ENCODE data around the gene SPTBN4. TPM values are rescaled to one million over a fixed set of nuclear protein-coding genes. Genes with fewer than 3 reads are reported as not detected.

The SPTBN4 gene
- total RNA-seq, 2 donors from 2014 or later: 0.29 to 0.74 TPM

GRCh38 chr19:40599331-40599901 lies 132.6 kb downstream of the SPTBN4 start:
- H3K9ac ChIP-seq (ENCODE audit: low read depth in 2 of 2, low read length in 2 of 2): peak overlapping the region; percentile 20 to 40
- DNase-seq: no peak
- no peak for TF ChIP-seq CTCF (IDR thresholded peaks at IDR 0.05)
- H3K4me1 ChIP-seq: peaks cover 27% of the 10 kb centered on the region
- intact Hi-C loops (cut with DNase I): loop anchor here (5.0 kb wide), 2 partner anchors 52 to 72 kb away; no protein-coding TSS in a partner anchor
- H3K36me3 ChIP-seq: no peaks in the 10 kb centered on the region
- no peak overlapping the region for H3K4me3 ChIP-seq
- H3K27ac ChIP-seq: peak overlapping the region; percentile 24
- H3K27me3 ChIP-seq: peaks cover 41% of the 10 kb centered on the region
- H3K9me3 ChIP-seq: no peaks in the 10 kb centered on the region

- no peak for TF ChIP-seq CTCF (IDR thresholded peaks at IDR 0.05)
- no peak overlapping the region for H3K4me3 ChIP-seq
- no peak for DNase-seq
- H3K27me3 ChIP-seq: peaks cover 41% of the 10 kb centered on the region
- no peaks in the 10 kb centered on the region for H3K36me3 ChIP-seq
- H3K9me3 ChIP-seq: no peaks in the 10 kb centered on the region
- H3K27ac ChIP-seq: peak overlapping the region; percentile 24
- intact Hi-C loops (cut with DNase I): loop anchor here (5.0 kb wide), 2 partner anchors 53 to 73 kb away; no protein-coding TSS in a partner anchor
- peaks cover 33% of the 10 kb centered on the region for H3K4me1 ChIP-seq
- peak overlapping the region; percentile 40 to 47 for H3K9ac ChIP-seq (ENCODE audit: low read depth in 2 of 2, low read length in 2 of 2)
Observed at GRCh38 chr19:40599902-40600569, 133.2 kb downstream of the SPTBN4 start.

- H3K27ac ChIP-seq: no peak overlapping the region
Observed at GRCh38 chr19:40600570-40601133, 133.9 kb downstream of the SPTBN4 start.

GRCh38 chr19:40601134-40601974 lies 134.6 kb downstream of the SPTBN4 start, which contains the start of gene LTBP4:
Gene LTBP4, plus strand, starts transcription at chr19:40601369. Its CDS starts 19 bp downstream, at chr19:40601388.
- peak; percentile 67 for DNase-seq
- peak within 1 kb of the TSS; percentile 75 to 81 for H3K9ac ChIP-seq (ENCODE audit: low read depth in 2 of 2, low read length in 2 of 2)
- H3K9me3 ChIP-seq: no peaks in the 10 kb centered on the region
- TF ChIP-seq CTCF (IDR thresholded peaks at IDR 0.05): no peak
- H3K4me3 ChIP-seq: peak within 1 kb of the TSS; percentile 45
- intact Hi-C loops (cut with DNase I): no loop called here
- H3K36me3 ChIP-seq: no peaks in the 10 kb centered on the region
- H3K27me3 ChIP-seq: peaks cover 41% of the 10 kb centered on the region
- peaks cover 34% of the 10 kb centered on the region for H3K4me1 ChIP-seq
- H3K27ac ChIP-seq: peak within 1 kb of the TSS; percentile 99

More at GRCh38 chr19:40600570-40601133, 133.9 kb downstream of the SPTBN4 start:
- no peak for TF ChIP-seq CTCF (IDR thresholded peaks at IDR 0.05)
- Histone ChIP-seq H3K27me3 (peaks cover 41% of the 10 kb centered on the region), H3K36me3 (no peaks in the 10 kb centered on the region), H3K9ac (ENCODE audit: low read depth in 2 of 2, low read length in 2 of 2) (peak overlapping the region; percentile 32 to 47), H3K4me3 (no peak overlapping the region), H3K9me3 (no peaks in the 10 kb centered on the region), H3K4me1 (peaks cover 34% of the 10 kb centered on the region)
- intact Hi-C loops (cut with DNase I): no loop called here
- DNase-seq: no peak

- no peak for DNase-seq
- no peaks in the 10 kb centered on the region for H3K36me3 ChIP-seq
- TF ChIP-seq CTCF (IDR thresholded peaks at IDR 0.05): no peak
- no peaks in the 10 kb centered on the region for H3K9me3 ChIP-seq
- peaks cover 25% of the 10 kb centered on the region for H3K27me3 ChIP-seq
- intact Hi-C loops (cut with DNase I): no loop called here
- peak overlapping the region; percentile 59 to 81 for H3K9ac ChIP-seq (ENCODE audit: low read depth in 2 of 2, low read length in 2 of 2)
- peak overlapping the region; percentile 23 for H3K4me3 ChIP-seq
- peaks cover 42% of the 10 kb centered on the region for H3K4me1 ChIP-seq
- H3K27ac ChIP-seq: peak overlapping the region; percentile 99
Observed at GRCh38 chr19:40603071-40603388, 136.2 kb downstream of the SPTBN4 start.
